K562 (cell line): ENCODE data around the gene FASN. TPM values are rescaled to one million over a fixed set of nuclear protein-coding genes. Genes with fewer than 3 reads are reported as not detected.

Source experiments
- ATAC-seq: fragments of 200-7000 bp; cut with Tn5 transposase; 3 replicates; pipeline ENCODE4 v1.9.1; 2020; ENCODE audit warnings: moderate library complexity
- BruUV-seq: library from RNA; stranded (reverse); fragments of 400-500 nt; replicated peaks from 2 replicates; lab custom pipeline; 2021; lab: Mats Ljungman, UMichigan
- CTCF ChIA-PET: fragments of 300-600 bp; formaldehyde crosslinking; extraction: SDS; loops from one replicate; lab custom pipeline; 2021; ENCODE audit warnings: low intra/inter-chr PET ratio; lab: Yijun Ruan, JAX
- POLR2A ChIA-PET: fragments of 300-600, 350-650 bp; sonication (Branson Sonifier 250); formaldehyde crosslinking; extraction: SDS; loops from one replicate; lab custom pipeline; 2021; ENCODE audit warnings: antibody characterized with exemption, inconsistent platforms; lab: Yijun Ruan, JAX
- DNase-seq, 4 experiments: peaks; one replicate each; pipeline versions ENCODE4 v3.0.0 to v3.0.0-alpha.2; 2011 to 2018; ENCODE audit warnings: low spot score in 3 of 4, mixed read lengths in 3 of 4; ENCODE audit errors: extremely low read depth in 1 of 4
- FAIRE-seq: peaks from 2 replicates; lab custom pipeline; 2011; peaks lifted over from hg19 to GRCh38; lab: Jason Lieb, UNC
- H2AFZ ChIP-seq: 2 replicates; pipeline ENCODE4 v1.6.0; 2011; ENCODE audit warnings: low read depth, low read length, control low read depth, inconsistent platforms
- H3K27ac ChIP-seq: fragments of 200-600 bp; 3 replicates; pipeline ENCODE4 v1.8.0; 2011; ENCODE audit warnings: low read depth, mild to moderate bottlenecking, control low read depth, inconsistent platforms, low read length, moderate library complexity, mixed read lengths; ENCODE audit errors: extremely low read depth
- H3K27me3 ChIP-seq, 2 experiments: fragments of 300-600 bp in 1 of 2; 2 replicates in 1 of 2; 3 replicates in 1 of 2; pipeline versions ENCODE4 v1.6.0 to v1.8.0; 2011; ENCODE audit warnings: inconsistent platforms in 2 of 2, low read length in 2 of 2, mild to moderate bottlenecking in 1 of 2, mixed read lengths in 1 of 2, moderate library complexity in 1 of 2; ENCODE audit not compliant: control insufficient read depth in 2 of 2, insufficient read depth in 2 of 2
- H3K36me3 ChIP-seq: fragments of 300-600 bp; 3 replicates; pipeline ENCODE4 v1.8.0; 2011; ENCODE audit warnings: mild to moderate bottlenecking, low read length, inconsistent platforms; ENCODE audit not compliant: control insufficient read depth, insufficient read depth
- H3K4me1 ChIP-seq, 2 experiments: fragments of 200-600 bp in 1 of 2; replicated peaks in 1 of 2; 2 replicates in 1 of 2; 3 replicates in 1 of 2; pipeline versions ENCODE4 v1.5.1 to v1.8.0; 2011; ENCODE audit warnings: inconsistent platforms in 2 of 2, low read length in 2 of 2, mild to moderate bottlenecking in 1 of 2, mixed read lengths in 1 of 2, moderate library complexity in 1 of 2; ENCODE audit not compliant: control insufficient read depth in 2 of 2, insufficient read depth in 2 of 2
- H3K4me2 ChIP-seq: 2 replicates; pipeline ENCODE4 v1.6.1; 2011; ENCODE audit warnings: low read length, control low read depth, inconsistent platforms, mixed read lengths; ENCODE audit not compliant: insufficient read depth
- H3K4me3 ChIP-seq: fragments of 200-600 bp; sonication (generic), shearing (Covaris generic); 2 replicates; pipeline ENCODE4 v1.5.1; 2016; ENCODE audit warnings: control low read depth, inconsistent platforms
- H3K79me2 ChIP-seq: fragments of 200-600 bp; 3 replicates; pipeline ENCODE4 v1.8.0; 2011; ENCODE audit warnings: low read length, inconsistent platforms; ENCODE audit not compliant: control insufficient read depth, insufficient read depth
- H3K9ac ChIP-seq, 2 experiments: 2 replicates each; pipeline versions ENCODE4 v1.6.0 to v1.6.1; 2011; ENCODE audit warnings: low read depth in 2 of 2, low read length in 2 of 2, control low read depth in 1 of 2, inconsistent platforms in 1 of 2, mild to moderate bottlenecking in 1 of 2, mixed read lengths in 1 of 2; ENCODE audit not compliant: insufficient read depth in 1 of 2
- H3K9me1 ChIP-seq: one replicate; pipeline ENCODE4 v1.6.0; 2011; ENCODE audit warnings: inconsistent platforms, mild to moderate bottlenecking, low read length, moderate library complexity; ENCODE audit not compliant: control insufficient read depth, insufficient read depth
- H3K9me3 ChIP-seq: replicated peaks from 2 replicates; pipeline ENCODE4 v1.5.1; 2011; ENCODE audit warnings: low read depth, low read length, inconsistent platforms; ENCODE audit not compliant: control insufficient read depth, insufficient read depth
- H4K20me1 ChIP-seq: replicated peaks from 2 replicates; pipeline ENCODE4 v1.6.1; 2011; ENCODE audit warnings: low read length, inconsistent platforms, mixed read lengths; ENCODE audit not compliant: control insufficient read depth, insufficient read depth
- GTF2E2 ChIP-seq: fragments of 200-800 bp; sonication (Bioruptor generic); IDR thresholded peaks from 2 replicates; pipeline ENCODE4 v1.6.1; 2016; ENCODE audit warnings: missing genetic modification characterization, missing compliant biosample characterization
- MTF1 ChIP-seq: fragments of 250-450 bp; sonication (Bioruptor Pico); IDR thresholded peaks from 2 replicates; pipeline ENCODE4 v1.9.0; 2021; ENCODE audit warnings: moderate library complexity, mild to moderate bottlenecking, inconsistent platforms, borderline replicate concordance
- PHF20 ChIP-seq: fragments of 450-650 bp; IDR thresholded peaks from 2 replicates; pipeline ENCODE4 v1.6.1; 2018; ENCODE audit not compliant: partially characterized antibody
- RBFOX2 ChIP-seq: fragments of 200-400 bp; formaldehyde crosslinking; IDR thresholded peaks from 2 replicates; pipeline ENCODE4 v1.6.1; 2017; ENCODE audit warnings: low read depth, mild to moderate bottlenecking, low read length, moderate library complexity
- TAF15 ChIP-seq: fragments of 200-400 bp; formaldehyde crosslinking; IDR thresholded peaks from 2 replicates; pipeline ENCODE4 v1.6.1; 2017; ENCODE audit warnings: mild to moderate bottlenecking, low read depth, low read length, moderate library complexity
- WGBS: fragments of 100-300 bp; shearing (Covaris generic); methylation state at CpG from one replicate; pipeline ENCODE4 v1.1.6; 2016; ENCODE audit warnings: low coverage, mixed read lengths; ENCODE audit not compliant: insufficient coverage; ENCODE audit errors: missing lambda C conversion rate; 5-methylcytosine and 5-hydroxymethylcytosine counted together
- in situ Hi-C: fragments of 300-500 bp; cut with MboI; formaldehyde crosslinking; loops from 4 replicates; pipeline ENCODE4 v1.15.0; 2018; ENCODE audit warnings: inconsistent platforms, mixed read lengths
- intact Hi-C: fragments of 100-400 bp; cut with micrococcal nuclease; formaldehyde crosslinking; loops from 2 replicates; pipeline ENCODE4 v1.14.2; 2022
- polyA plus RNA-seq, 8 experiments: library from polyadenylated mRNA; depleted of rRNA in 4 of 8; stranded (reverse) in 5 of 8; unstranded in 3 of 8; fragments of >200 nt; fragmentation: Nextera tagmentation in 2 of 8; fragmentation: Illumina TruSeq in 1 of 8; extraction: Ambion mirVana in 2 of 8; extraction: Trizol in 1 of 8; gene quantifications; 2 replicates each; pipeline versions ENCODE4 v1.2.1 to v1.2.3, GENCODE V29; 2011 to 2014; ENCODE audit warnings: inconsistent platforms in 1 of 8, missing spikeins in 1 of 8
- total RNA-seq, 7 experiments: library from RNA; depleted of rRNA in 6 of 7; stranded (reverse); fragments of >200 nt in 6 of 7; fragmentation: Illumina TruSeq in 2 of 7; extraction: Trizol in 2 of 7; gene quantifications; 2 replicates each; pipeline versions ENCODE4 v1.2.1 to v1.2.3, GENCODE V29; 2011 to 2021; ENCODE audit warnings: low replicate concordance in 1 of 7
- TF ChIP-seq, protein P1 (sequence below): fragments of 450-650 bp; formaldehyde crosslinking; IDR thresholded peaks from 2 replicates; pipeline ENCODE4 v1.4.0; 2020; ENCODE audit warnings: mild to moderate bottlenecking, mixed read lengths
- TF ChIP-seq, protein P2 (sequence below): fragments of 250-450 bp; sonication (Bioruptor Pico); IDR thresholded peaks from 2 replicates; pipeline ENCODE4 v1.9.0; 2021; ENCODE audit warnings: mild to moderate bottlenecking
- TF ChIP-seq, protein P3 (sequence below): fragments of 450-650 bp; IDR thresholded peaks from 2 replicates; pipeline ENCODE4 v1.6.1; 2017; ENCODE audit warnings: mild to moderate bottlenecking, moderate library complexity
- TF ChIP-seq, protein P4 (sequence below): fragments of 450-650 bp; conservative IDR thresholded peaks from 2 replicates; pipeline ENCODE4 v1.6.1; 2016; ENCODE audit warnings: missing genetic modification characterization, low read depth, mild to moderate bottlenecking, missing compliant biosample characterization, moderate library complexity
- TF ChIP-seq, protein P5 (sequence below): sonication (generic); formaldehyde crosslinking; IDR thresholded peaks from 2 replicates; pipeline ENCODE4 v1.8.1; 2023; ENCODE audit warnings: mild to moderate bottlenecking, missing genetic modification reagents
- TF ChIP-seq, protein P6 (sequence below): sonication (generic); formaldehyde crosslinking; IDR thresholded peaks from 2 replicates; pipeline ENCODE4 v1.8.0; 2022; ENCODE audit warnings: mild to moderate bottlenecking, missing genetic modification reagents, borderline replicate concordance

FASN gene
- total and polyA plus RNA-seq, 9 of the 15 experiments (the other 6 are each of a cell fraction or from before 2014, with no cell fraction given), result 0.15 to 663 (median 49.9) TPM

DNA sequence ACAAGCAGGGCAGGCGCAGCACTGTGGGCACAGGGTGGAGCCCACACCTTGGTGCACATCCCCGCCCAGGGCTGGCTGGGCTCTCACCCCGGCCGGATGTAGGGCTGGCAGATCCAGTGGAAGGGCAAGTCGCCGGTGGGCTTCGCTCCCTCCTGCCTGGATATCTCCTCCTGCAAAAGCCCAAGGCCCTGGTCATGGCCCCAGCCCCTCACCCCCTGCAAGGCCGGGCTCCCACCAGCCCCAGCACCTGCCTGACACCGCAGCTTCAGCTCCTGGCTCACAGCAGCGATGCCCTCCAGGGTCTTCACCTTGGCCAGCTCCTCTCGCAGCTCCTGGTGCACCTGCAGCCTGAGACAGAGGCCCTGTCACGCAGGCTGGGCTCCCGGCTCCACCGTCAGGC, 37.4 kb downstream of the FASN start (continued):
- TF ChIP-seq GTF2E2 (tag), result no peak

DNA sequence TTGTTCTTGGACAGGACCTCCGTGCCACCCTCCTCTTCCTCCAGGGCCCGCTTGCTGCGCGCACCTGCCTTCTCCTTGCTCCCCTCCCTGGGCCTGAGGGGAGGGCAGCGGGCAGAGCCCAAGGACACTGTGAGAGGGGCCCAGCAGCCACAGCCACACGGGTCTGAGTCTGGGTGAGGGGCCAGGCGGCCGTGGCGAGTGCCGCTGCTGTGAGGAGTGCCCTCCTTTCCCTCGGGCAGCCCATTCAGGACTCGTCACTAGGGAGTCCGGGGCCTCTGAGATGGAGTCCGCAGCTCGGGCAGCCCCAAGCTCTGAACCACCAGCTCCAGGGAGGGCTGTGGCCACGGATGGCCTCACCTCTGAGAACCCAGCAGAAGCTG, 38.0 kb downstream of the FASN start:
- Histone ChIP-seq H3K27ac (no peak overlapping the region), H3K36me3 (peaks cover 94% of the 10 kb centered on the region; the same call in 2 of the 3 replicates), H3K9ac (no peak overlapping the region; a peak in 1 of 4 replicates), H3K27me3 (no peaks in the 10 kb centered on the region), H3K4me1 (peaks cover 3 to 90% of the 10 kb centered on the region in 2 experiments; a peak in 3 of 5 replicates), H3K79me2 (peaks cover 18% of the 10 kb centered on the region), H4K20me1 (peaks cover 7% of the 10 kb centered on the region), H2AFZ (no peak overlapping the region), H3K4me2 (no peak overlapping the region), H3K9me1 (no peaks in the 10 kb centered on the region), H3K9me3 (no peaks in the 10 kb centered on the region), H3K4me3 (no peak overlapping the region)
- no peak for ATAC-seq
- no peak for FAIRE-seq
- POLR2A ChIA-PET, result interaction anchor here (0.6 to 2.5 kb wide), 11 partner anchors 10 to 275 kb away, joined by 3 to 11 read pairs (median 4); partner anchors contain the start of gene DCXR
- intact Hi-C loops, result no loop called here
- in situ Hi-C loops, result no loop called here
- CTCF ChIA-PET, result no interaction called here
- DNase-seq, result no peak
- BruUV-seq, result no TSS peak
- 85% methylated on average over 11 of the region's 16 CpGs for WGBS
- TF ChIP-seq, protein P1, sequence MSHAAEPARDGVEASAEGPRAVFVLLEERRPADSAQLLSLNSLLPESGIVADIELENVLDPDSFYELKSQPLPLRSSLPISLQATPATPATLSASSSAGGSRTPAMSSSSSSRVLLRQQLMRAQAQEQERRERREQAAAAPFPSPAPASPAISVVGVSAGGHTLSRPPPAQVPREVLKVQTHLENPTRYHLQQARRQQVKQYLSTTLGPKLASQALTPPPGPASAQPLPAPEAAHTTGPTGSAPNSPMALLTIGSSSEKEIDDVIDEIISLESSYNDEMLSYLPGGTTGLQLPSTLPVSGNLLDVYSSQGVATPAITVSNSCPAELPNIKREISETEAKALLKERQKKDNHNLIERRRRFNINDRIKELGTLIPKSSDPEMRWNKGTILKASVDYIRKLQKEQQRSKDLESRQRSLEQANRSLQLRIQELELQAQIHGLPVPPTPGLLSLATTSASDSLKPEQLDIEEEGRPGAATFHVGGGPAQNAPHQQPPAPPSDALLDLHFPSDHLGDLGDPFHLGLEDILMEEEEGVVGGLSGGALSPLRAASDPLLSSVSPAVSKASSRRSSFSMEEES (CRISPR knock-in tag), result no peak
- TF ChIP-seq, protein P2, sequence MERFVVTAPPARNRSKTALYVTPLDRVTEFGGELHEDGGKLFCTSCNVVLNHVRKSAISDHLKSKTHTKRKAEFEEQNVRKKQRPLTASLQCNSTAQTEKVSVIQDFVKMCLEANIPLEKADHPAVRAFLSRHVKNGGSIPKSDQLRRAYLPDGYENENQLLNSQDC, result no peak
- TF ChIP-seq PHF20 (no peak), RBFOX2 (peak; percentile 39), TAF15 (0 out of 2 replicates have a peak, but pooled peaks have one; percentile 34), MTF1 (CRISPR knock-in tag) (no peak)
- TF ChIP-seq, protein P3, sequence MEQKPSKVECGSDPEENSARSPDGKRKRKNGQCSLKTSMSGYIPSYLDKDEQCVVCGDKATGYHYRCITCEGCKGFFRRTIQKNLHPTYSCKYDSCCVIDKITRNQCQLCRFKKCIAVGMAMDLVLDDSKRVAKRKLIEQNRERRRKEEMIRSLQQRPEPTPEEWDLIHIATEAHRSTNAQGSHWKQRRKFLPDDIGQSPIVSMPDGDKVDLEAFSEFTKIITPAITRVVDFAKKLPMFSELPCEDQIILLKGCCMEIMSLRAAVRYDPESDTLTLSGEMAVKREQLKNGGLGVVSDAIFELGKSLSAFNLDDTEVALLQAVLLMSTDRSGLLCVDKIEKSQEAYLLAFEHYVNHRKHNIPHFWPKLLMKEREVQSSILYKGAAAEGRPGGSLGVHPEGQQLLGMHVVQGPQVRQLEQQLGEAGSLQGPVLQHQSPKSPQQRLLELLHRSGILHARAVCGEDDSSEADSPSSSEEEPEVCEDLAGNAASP, result no peak
- TF ChIP-seq, protein P4, sequence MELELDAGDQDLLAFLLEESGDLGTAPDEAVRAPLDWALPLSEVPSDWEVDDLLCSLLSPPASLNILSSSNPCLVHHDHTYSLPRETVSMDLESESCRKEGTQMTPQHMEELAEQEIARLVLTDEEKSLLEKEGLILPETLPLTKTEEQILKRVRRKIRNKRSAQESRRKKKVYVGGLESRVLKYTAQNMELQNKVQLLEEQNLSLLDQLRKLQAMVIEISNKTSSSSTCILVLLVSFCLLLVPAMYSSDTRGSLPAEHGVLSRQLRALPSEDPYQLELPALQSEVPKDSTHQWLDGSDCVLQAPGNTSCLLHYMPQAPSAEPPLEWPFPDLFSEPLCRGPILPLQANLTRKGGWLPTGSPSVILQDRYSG (tag), result no peak
- TF ChIP-seq, protein P5, sequence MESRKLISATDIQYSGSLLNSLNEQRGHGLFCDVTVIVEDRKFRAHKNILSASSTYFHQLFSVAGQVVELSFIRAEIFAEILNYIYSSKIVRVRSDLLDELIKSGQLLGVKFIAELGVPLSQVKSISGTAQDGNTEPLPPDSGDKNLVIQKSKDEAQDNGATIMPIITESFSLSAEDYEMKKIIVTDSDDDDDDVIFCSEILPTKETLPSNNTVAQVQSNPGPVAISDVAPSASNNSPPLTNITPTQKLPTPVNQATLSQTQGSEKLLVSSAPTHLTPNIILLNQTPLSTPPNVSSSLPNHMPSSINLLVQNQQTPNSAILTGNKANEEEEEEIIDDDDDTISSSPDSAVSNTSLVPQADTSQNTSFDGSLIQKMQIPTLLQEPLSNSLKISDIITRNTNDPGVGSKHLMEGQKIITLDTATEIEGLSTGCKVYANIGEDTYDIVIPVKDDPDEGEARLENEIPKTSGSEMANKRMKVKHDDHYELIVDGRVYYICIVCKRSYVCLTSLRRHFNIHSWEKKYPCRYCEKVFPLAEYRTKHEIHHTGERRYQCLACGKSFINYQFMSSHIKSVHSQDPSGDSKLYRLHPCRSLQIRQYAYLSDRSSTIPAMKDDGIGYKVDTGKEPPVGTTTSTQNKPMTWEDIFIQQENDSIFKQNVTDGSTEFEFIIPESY (CRISPR knock-in tag), result 0 out of 2 replicates have a peak, but pooled peaks have one; percentile 26
- TF ChIP-seq, protein P6, sequence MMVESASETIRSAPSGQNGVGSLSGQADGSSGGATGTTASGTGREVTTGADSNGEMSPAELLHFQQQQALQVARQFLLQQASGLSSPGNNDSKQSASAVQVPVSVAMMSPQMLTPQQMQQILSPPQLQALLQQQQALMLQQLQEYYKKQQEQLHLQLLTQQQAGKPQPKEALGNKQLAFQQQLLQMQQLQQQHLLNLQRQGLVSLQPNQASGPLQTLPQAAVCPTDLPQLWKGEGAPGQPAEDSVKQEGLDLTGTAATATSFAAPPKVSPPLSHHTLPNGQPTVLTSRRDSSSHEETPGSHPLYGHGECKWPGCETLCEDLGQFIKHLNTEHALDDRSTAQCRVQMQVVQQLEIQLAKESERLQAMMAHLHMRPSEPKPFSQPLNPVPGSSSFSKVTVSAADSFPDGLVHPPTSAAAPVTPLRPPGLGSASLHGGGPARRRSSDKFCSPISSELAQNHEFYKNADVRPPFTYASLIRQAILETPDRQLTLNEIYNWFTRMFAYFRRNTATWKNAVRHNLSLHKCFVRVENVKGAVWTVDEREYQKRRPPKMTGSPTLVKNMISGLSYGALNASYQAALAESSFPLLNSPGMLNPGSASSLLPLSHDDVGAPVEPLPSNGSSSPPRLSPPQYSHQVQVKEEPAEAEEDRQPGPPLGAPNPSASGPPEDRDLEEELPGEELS (CRISPR knock-in tag), result no peak
